Prostate gland (tissue), 2 donors: ENCODE results near the gene PPP4R2.

Source experiments
- POLR2A ChIP-seq: fragments of 450-650 bp; IDR thresholded peaks from one replicate; pipeline ENCODE4 v1.6.1; 2016; ENCODE audit warnings: antibody characterized with exemption, mild to moderate bottlenecking
- TF ChIP-seq, protein P1 (sequence below), 4 experiments: fragments of 200-600 bp in 2 of 4; fragments of 450-650 bp in 2 of 4; sonication (generic) in 2 of 4; IDR thresholded peaks; 1 replicate in 3 of 4; 2 replicates in 1 of 4; pipeline ENCODE4 v1.5.1; 2016 to 2019; ENCODE audit warnings: antibody characterized with exemption in 4 of 4, mild to moderate bottlenecking in 2 of 4, moderate library complexity in 2 of 4

DNA sequence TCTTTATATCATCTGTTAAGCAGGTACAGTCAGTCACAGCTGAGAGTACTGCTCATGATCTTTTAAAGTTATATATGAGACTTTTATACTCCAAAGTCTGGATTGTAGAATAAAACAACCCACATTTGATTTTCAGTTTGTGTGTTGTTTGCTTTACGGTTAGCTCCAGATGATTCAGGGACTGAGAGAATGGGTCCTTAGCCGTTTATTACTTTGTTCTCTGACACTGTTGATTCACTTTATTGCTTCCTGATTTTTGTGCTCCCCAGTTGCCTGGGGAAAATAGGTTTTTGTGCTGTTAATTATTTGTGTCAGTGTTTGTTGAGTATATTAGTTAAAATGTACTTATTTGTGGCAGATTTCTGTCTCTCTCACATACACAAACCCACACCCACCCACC is 56.2 kb downstream of the PPP4R2 start:
- TF ChIP-seq, protein P1, sequence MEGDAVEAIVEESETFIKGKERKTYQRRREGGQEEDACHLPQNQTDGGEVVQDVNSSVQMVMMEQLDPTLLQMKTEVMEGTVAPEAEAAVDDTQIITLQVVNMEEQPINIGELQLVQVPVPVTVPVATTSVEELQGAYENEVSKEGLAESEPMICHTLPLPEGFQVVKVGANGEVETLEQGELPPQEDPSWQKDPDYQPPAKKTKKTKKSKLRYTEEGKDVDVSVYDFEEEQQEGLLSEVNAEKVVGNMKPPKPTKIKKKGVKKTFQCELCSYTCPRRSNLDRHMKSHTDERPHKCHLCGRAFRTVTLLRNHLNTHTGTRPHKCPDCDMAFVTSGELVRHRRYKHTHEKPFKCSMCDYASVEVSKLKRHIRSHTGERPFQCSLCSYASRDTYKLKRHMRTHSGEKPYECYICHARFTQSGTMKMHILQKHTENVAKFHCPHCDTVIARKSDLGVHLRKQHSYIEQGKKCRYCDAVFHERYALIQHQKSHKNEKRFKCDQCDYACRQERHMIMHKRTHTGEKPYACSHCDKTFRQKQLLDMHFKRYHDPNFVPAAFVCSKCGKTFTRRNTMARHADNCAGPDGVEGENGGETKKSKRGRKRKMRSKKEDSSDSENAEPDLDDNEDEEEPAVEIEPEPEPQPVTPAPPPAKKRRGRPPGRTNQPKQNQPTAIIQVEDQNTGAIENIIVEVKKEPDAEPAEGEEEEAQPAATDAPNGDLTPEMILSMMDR (IDR thresholded peaks at IDR 0.05) = no peak
- no peak for TF ChIP-seq POLR2A
